HG03064 (cell line): ENCODE data around the gene PATZ1.

Experiments
- ATAC-seq: cut with Tn5 transposase; IDR thresholded peaks from one replicate; pipeline ENCODE4 v1.9.1; 2021; ENCODE audit warnings: low read depth; ENCODE audit not compliant: unreplicated experiment

The PATZ1 gene

DNA sequence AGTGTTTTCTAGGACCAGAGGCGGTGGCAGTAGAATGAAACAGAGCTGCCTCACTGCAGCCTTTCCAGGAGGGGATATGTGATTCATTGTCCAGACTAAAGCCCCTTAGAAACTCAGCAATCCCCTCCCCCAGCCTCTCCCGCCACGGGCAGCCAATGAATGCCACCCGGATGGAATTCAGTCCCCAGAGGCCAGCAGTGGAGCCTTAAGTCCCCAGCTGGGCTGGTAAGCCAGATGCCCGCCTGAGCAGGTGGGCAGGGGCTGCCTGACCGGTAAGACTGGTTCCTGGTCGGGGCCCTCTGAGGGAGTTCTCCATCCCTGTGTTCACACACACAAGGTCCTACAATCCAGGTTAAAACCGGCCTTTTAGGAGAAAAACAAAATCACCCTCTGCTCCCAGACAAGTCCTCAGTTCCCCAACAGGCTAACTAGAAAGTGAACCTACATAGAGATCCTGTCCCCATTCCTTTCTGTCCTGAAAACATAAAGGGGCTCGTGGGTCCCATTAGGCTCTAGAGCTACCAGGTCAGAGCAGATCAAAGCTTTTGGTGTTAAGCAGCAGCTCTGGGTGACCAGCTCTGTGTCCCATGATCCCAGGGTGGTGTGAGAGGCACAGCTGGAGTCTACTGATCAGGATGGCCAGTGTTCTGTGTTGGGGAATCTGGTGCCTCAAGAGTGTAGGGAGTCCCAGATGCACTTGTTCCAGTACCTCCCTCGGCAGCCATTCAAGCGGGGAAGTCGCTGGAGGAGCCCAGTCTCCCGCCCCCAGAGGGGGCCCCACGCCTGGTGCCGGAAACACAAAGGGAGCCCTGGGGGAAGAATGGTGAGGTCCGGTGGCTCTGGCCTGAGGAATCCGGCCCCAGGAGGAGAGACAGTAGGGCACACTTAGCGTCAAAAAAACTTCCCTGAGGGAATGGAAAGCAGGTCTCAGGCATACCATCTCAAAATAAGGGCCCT, 2.6 kb downstream of the PATZ1 start:
- no peak for ATAC-seq

DNA sequence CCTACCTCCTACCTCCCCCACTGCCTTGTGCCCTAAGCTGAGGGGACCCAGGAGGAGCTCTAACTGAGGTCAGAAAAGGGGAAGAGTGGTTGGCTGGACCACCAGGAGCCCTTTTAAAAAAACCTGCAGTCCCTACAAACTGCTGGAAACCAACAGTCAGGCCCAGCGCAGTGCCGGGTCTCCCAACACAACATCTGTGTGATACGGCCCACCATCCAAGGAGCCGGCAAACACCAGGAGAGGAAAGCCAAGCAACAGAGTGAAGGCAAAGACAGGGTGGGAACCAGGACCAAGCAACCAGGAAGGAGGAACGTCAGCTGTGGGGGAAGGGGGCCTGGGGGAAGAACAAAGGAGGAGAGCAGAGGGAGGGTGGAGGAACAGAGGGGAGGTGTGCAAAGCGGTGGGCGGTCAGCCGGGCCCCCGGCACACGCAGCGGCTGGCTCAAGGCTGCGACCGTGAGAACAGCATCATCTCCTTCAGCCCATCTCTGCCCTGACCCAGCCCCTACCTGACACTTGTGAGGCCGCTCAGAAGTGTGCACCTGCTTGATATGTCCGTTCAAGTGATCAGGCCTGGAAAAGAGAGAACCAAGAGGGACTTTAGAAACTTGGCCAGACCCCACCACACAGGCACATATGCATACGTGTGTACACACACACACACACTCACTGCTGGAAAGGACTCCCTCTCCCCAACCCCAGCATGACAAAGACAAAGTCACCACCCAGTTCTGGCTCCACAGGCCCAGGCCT, 3.6 kb downstream of the PATZ1 start:
- ATAC-seq, result no peak

DNA sequence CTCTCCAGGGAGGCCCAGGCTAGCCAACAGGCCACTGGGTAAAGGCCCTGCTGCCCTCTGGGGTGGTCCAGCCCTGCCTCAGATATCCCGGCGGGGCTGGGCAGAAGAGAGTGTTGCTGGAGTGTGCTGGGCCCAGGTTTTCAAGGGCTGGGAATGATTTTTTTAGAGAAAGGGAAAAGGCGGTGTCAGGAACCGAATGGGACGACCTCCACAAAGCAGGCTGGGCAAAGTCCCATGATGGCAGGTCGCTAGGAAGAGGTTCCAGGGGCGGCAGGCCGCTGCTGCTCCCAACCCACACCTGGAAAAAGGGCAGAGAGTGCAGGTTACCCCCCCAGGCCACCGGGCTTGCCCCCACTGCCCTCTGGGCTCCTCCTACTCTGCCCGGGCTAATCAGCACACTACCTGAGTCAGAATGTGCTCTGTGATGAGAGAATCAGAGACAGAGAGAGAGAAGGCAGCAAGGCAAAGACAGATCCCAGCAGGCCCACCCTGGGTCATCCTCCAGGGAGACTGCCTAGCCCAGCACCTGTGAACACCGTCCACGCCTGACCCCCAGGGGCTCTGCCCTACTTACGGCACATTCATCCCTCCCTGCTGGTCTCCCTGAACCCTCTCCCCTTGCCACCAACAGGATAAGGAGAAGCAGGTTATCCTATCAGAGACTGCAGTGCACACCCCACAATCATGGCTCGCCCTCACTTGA, 4.6 kb downstream of the PATZ1 start:
- no peak for ATAC-seq

DNA sequence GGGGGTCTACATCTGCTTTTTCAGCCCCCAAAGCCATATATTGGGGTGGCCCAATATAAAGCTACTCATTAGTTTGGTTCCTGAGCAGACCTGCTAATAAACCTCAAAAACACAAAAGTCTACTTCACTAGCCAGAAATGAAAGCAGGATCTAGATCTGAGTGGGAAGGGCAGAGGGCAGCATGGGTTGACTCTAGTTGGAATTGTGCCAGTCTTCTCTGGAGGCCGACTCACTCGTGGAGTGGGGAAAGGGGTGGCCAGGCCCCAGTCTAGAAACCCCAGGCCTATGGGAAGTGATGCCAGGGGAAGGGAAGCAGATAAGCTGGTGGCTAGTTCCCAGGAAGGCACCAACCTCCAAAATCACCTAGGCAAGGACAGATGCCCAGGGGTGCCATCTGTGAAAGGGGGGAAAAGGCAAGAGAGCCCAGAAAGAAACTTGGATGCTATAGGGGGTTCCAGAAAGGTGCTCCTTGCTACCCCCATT, 5.3 kb downstream of the PATZ1 start:
- no peak for ATAC-seq

DNA sequence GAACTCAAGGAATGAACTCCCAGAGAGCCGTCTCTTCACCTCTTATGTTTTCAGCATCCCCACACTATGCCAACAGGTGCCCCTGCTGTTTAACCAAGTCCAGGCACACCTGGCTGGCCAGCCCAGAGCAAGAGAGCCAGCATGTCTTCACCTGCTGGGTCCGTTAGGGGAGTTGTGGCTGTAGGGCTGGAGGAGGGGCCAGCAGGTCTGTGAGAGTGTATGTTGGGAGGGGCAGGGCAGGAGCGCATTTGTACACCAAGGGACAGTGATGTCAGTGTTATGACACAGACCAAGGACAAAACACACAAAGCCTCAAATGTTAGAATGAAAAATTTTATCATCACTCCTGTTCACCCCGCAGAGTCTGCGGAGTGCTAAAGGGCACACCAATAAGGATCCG, 5.8 kb downstream of the PATZ1 start:
- no peak for ATAC-seq

DNA sequence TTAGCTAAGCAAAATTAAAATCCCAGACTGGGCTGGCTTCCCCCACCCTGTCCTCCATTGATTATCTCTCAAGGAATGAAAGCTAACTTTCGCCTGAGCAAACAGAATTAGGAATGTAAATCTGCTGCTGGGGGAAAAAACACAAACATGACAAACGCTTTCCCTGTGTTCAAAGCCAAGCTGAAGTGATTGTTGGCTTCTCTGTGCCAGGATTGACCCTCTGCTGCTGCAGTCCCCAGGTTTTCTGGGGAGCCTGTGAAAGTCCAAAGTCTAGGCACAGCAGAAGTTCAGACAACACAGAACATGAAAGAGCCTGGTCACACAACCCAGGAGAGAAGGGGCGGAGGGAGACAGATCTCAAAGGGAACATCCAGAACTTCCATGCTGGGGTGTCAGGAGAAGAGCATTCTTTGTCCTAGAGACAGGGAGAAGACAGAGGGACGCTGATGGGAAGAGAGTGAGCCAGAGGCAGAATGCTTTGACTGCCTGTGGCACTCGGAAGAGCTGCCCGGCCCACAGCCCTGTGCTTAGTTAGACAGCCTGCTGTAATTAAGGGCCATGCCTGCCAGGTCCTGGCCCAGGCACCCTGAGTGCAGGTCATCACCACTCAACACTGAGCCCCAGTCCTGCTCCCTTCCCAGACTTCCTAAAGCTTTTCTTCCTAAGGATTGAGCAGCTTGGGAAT, 6.9 kb downstream of the PATZ1 start:
- no peak for ATAC-seq

DNA sequence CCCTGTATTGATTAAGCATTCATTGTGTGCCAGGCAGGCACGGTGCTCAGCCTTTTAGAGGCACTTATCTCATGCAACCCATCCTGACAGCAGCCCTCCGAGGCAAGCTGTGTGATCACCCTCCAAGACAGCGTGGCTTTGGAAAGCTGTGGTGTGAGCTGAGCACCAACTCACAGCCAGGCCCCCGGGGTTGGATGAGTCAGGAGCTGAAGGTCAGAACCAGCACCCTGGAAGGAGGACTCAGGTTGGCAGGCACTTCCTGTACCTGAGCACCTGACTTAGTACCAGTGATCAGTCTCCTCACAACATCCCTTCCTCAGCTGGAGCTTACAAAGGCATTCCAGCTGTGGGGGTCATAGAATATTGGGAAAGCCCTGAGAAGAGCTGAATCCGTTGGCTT, 9.0 kb downstream of the PATZ1 start:
- ATAC-seq, result no peak

DNA sequence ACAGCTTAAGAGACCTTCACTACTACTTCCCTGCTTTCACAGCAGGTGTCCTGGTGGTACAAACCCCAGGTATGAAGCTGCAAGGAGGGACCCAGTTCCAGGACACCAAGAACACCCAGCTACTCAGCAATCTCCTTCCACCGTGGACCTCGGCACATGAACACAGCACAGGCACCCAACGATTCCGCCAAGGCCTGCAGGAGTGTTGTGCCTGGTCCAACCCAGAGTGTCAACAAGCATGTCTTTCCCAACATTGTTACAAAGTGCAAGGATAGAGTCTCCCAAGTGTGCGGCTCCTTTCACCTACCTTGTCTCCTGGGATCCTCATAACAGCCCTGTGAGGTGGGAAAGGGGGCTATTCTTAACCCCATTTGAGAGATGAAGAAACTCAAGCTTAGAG, 11.8 kb downstream of the PATZ1 start:
- no peak for ATAC-seq

DNA sequence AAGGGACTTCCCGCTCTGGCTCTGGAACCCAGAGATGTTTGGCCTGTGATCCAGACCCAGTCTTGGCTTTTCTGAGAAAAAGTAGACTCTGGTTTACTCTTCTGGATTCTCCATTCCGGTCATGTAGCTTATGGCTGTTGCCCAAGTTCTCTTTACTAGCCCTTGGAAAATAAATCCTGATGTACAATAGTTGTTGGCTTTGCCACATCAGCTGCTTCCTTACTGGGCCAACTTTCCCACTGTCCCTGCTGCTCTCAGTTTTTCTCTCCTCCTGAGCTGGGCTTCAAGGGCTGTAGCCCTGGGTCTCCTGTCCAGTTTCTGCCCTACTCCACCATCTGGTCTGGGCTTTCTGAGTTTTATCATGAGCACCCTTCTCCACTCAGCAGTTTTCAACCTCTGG, 12.5 kb downstream of the PATZ1 start:
- no peak for ATAC-seq

DNA sequence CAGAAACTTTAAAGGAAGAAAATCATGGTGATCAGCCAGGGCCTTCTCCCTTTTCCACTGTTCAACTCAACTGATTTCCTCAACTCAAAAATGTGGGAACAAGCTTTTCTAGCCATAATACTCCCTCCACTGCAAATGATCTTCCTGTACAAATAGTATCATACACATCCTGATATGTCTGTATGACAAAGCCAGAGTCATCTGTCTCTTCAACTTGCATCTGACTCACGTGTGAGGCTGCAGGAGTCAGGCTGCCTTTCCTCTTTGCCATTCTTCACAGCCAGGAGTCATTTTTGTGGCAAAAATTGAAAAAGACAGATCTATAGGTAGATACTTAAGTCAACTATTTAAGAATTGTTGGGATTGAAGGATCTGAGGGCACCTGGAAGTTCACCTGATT, 13.3 kb downstream of the PATZ1 start:
- no peak for ATAC-seq

DNA sequence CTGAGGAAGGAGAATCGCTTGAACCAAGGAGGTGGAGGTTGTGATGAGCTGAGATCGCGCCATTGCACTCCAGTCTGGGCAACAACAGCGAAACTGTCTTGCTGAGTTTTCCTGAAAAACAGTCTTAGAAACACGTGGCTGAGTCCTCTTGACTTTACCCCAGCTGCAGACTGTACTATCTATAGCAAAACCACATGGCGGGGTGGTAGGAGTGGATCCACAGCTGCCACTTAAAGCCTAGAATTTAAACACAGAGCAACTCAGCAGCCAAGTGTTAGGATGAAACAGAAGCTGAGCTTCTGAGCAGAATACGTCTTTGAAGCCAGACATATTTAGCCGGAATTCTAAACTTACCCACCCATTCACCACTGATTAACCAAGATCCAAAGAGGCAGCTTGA, 14.1 kb downstream of the PATZ1 start:
- ATAC-seq, result no peak

DNA sequence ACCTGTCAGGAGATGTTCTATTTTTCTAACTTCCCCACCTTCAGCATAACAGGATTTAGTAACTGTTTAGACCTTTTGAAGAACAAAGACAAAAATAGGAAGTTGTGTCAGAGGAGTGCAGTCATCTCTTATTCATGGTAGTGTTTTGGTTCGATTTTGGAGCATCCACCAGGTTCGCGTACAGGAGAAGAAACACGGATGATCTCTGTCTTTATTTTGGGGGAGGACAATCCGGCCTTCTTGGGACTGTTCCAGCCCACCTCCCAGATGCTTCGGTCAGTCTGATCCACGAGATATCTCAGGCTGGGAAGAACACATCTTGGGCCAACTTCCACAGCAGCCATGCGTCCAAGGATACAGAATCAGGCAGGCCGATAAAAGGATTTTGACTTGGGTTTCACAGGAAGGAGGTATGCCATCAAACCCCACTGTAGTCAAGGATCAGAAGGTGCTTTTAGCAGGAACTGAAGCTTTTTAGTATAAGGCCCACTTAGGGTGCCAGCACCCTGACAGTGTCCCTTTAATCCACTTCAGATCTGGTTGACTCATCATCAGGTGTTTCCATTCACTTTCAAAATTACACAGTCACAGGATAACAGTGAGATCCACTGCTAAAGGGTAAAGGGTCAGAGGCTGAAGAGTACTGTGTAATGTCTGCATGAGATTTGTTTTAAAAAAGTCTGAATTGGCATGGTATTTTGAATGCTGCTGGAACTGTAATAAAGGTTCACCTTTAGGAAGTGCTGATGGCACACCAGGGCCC, 16.5 kb downstream of the PATZ1 start:
- ATAC-seq, result no peak

DNA sequence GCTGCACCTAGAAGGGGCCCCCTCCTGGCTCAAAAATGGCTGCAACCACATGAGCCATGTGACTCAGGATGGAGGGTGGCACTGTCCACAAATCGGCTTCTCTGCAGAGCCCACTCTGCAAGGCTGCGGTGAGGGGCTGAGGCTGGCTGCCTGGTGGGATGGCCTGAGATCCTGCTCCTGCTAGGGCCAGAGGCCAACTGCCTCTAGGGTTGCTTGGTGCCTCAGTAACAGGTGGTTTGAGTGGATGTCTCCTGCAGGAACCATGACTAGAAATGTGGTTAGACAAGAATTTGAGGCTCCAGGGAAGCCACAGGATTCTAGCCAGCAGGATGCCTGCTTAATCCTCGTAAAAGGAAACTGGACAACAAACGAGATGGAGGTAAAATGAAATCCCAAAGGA, 17.1 kb downstream of the PATZ1 start:
- no peak for ATAC-seq

DNA sequence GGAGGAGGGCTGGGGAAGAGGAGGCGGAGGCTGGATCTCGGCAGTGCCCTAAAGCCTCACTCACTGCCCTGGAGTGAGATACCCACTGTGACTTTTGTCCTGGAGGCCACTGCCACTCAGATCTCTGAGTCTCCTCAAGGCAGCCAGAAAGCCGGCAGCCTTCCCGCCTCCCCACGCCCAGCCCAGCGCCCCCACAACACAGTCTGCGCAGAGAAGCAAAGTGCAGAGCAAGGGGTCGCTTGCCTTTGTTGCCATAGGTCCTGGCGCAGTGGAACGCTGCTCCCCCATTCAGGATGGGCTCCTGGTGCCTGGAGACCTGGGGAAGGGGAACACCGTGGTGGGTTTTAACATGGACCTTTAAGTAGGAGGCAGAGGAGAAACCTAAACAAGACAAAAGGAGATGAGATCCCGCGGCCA, 17.6 kb downstream of the PATZ1 start:
- no peak for ATAC-seq

DNA sequence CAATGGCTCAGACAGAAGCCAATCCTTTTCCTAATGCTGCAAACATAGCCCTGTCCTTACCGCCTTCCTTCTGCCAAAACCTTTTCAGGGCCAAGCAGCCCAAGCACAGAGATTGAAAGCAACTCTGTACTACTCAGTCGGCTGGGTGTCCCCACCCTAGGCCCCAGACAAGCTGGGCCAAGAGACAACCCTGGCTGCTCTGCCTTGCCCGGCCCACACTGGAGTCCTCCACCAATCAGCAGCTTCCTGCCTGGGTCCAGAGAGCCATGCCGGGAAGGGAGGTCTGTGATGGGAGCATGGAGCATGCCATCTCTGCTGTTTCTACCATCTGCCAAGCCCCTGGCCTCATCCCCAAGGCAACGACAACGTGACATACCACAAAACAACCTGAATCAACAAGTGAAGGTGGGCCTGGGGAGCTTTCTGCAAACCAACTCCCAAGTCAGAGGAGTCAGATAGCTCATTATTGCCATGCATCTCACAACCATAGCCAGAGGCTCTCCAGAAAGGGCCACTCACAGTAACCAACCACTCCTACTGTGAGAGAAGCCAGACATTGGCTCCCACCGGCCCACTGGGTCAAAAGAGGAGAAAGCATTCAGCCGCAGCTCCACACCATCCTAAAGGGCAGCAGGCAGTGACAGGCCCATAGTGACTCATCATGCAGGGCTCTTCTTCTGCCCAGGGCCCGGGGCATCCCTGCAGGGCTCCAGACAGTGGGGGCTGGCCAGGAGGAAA, 18.2 kb downstream of the PATZ1 start:
- no peak for ATAC-seq

DNA sequence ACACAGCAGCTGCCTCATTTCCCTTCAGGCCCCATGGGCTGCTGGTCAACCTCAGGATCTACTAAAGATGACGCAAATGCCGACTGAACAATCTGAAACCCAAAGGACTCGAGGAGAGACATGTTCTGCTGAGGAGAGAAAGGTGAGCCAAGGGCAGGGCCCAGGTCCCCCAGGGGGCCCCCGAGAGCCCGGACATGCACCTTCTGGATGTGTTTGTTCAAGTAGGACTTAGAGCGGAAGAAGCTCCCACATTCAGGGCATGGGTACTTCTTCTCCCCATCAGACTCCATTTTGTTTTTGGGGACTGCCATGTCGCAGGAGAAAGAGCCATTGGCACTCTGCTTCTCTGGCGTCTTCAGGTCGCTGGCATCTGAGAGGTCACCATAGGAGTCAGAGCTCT, 19.3 kb downstream of the PATZ1 start:
- no peak for ATAC-seq

DNA sequence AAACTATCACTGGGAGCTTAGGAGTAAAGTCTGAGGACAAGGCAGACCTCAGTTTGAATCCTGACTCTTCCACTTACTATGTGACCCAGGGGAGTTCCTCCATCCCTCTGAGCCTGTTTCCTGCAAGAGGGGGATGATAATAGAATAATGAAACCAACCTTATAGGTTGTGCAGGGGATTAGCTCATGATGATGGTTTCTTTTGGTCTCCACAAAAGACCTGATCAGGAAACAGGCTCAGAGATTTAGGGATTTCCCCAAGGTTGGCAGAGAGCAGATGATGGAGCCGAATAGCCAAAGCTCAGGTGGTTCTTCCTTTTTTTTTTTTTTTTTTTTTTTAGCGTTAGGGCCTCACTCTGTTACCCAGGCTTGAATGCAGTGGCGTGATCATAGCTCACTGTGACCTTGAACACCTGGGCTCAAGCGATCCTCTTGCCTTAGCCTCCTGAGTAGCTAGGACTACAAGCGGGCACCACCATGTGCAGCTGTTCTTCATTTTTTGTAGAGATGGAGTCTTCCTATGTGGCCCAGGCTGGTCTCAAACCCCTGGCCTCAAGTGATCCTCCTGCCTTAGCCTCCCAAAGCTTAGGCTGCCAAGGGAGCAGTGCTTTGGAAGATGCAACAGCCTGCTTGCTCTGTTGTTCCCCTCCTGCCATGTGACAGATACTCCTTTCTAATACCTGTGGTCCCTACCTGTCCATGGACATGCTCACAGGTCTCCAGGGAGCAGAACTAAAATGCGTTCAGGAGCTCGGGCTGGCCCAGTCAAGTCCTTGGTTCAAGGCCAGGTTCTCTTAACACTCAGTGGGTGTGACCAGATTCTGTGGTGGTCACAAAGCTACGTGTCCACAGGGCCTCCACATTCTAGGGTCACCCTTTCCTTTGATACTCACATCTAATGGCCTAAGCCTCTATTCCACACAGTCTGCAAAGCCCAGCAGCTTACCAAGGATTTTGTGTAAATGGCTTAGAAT, 22.3 kb downstream of the PATZ1 start:
- ATAC-seq, result no peak

DNA sequence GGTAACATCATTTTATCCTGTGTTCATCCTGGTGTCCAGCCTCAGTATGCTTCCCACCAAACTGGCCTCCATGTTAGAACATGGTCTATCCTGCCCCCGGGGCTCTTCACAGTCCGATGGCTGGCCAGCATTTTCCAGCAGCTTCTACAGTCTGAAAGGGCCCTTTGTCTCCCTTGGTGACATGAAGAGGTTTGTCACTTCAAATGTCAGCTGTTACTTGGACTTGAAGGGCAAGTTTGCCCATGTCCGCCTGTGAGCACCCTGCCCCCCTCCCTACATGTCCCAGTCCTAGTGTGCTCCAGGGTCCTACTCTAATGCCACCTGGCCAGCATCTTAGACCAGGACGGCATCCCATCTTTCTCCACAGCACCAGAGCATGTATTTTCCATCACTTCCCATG, 24.7 kb downstream of the PATZ1 start:
- no peak for ATAC-seq
